Measurements from ENCODE around the gene CRCP. TPM values are rescaled to one million over a fixed set of nuclear protein-coding genes. Genes with fewer than 3 reads are reported as not detected.
A peak's percentile ranks its signal among the peaks of the same experiment; 100 is the strongest.
"Not testable (repeated sequence)": the region's sequence is repeated elsewhere in the genome, so short reads cannot be mapped to it uniquely, and the experiment has no call there.

The CRCP gene
- total RNA-seq, 1 experiment from 2014 or later = 36.4 TPM

DNA sequence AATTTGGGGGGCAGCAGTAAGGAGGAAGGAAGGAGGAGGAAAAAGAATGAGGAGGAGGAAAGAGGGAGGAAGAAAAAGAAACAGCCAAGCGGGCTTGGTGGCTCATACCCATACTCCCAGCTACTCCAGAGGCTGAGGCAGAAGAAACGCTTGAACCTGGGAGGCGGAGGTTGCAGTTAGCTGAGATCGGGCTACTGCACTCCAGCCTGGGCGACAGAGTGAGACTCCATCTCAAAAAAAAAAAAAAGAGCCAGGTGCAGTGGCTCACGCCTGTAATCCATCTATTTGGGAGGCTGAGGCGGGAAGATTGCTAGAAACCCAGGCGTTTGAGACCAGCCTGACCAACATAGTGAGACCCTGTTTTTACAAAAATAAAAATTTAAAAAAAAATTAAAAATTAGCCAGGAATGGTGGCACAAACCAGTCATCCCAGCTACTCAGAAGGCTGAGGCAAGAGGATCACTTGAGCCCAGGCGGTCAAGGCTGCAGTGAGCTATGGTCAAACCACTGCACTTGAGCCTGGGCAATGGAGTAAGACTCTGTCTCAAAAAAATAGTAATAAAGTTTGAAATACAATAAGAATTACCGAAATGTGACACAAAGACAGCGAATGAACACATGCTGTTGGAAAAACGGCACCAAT, 14.1 kb upstream of the CRCP start:
- TF ChIP-seq EZH2 (IDR thresholded peaks at IDR 0.05; ENCODE audit: low read length, unreplicated experiment) = no peak
- no peak for TF ChIP-seq EZH2phosphoT487 (IDR thresholded peaks at IDR 0.05; ENCODE audit: borderline replicate concordance, low read length)
- H3K4me2 ChIP-seq (ENCODE audit: low read length) = peak overlapping the region; percentile 73
- H3K36me3 ChIP-seq (ENCODE audit: low read depth, low read length) = no peaks in the 10 kb centered on the region
- H3K9me3 ChIP-seq (ENCODE audit: low read length) = no peaks in the 10 kb centered on the region
- H3K9me2 ChIP-seq (replicated peaks; ENCODE audit: low read length) = no peaks in the 10 kb centered on the region
- intact Hi-C loops (cut with micrococcal nuclease) = no loop called here
- H3K4me3 ChIP-seq (ENCODE audit: low read length) = peak overlapping the region; percentile 66
- H3F3A ChIP-seq (ENCODE audit: low read length, unreplicated experiment) = no peaks in the 10 kb centered on the region
- BruUV-seq (replicated peaks) = TSS peak; percentile 27
- peak overlapping the region; percentile 64 for H3K9ac ChIP-seq (ENCODE audit: low read length)
- H3K27ac ChIP-seq (ENCODE audit: low read length) = peak overlapping the region; percentile 78
- H3K4me1 ChIP-seq (ENCODE audit: insufficient read depth, low read length) = no peaks in the 10 kb centered on the region; the same call in 1 of the 2 replicates
- no peaks in the 10 kb centered on the region for H4K20me1 ChIP-seq (ENCODE audit: low read length)
- H2AFZ ChIP-seq (ENCODE audit: low read length) = peak overlapping the region; percentile 68
- CTCF ChIA-PET = interaction anchor here (0.7 kb wide), 1 partner anchor 378 kb away, joined by 4 read pairs; no protein-coding TSS in a partner anchor
- no peak for ATAC-seq
- no peak for DNase-seq
- POLR2A ChIA-PET (ENCODE audit: unreplicated experiment) = interaction anchor here (0.6 to 0.8 kb wide), 2 partner anchors 14 to 1023 kb away, joined by 3 to 13 read pairs; partner anchors contain the start of gene CRCP
- H3K27me3 ChIP-seq (ENCODE audit: low read length) = no peaks in the 10 kb centered on the region
- no peaks in the 10 kb centered on the region for H3K79me2 ChIP-seq (ENCODE audit: low read length)

DNA sequence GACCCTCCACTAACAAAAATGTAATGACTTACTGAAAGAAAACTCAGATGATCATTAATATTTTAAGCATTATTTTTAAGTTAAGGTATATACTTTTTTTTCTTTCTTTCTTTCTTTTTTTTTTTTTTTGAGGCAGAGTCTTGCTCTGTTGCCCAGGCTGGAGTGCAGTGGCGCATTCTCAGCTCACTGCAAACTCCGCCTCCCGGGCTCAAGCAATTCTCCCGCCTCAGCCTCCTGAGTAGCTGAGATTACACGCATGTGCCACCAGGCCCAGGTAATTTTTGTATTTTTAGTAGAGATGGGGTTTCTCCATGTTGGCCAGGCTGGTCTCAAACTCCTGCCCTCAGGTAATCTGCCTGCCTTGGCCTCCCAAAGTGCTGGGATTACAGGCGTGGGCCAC, 12.5 kb upstream of the CRCP start:
- H3K4me2 ChIP-seq (ENCODE audit: low read length); H4K20me1 ChIP-seq (ENCODE audit: low read length); H3K9me2 ChIP-seq (replicated peaks; ENCODE audit: low read length); H3K9me3 ChIP-seq (ENCODE audit: low read length); H3K79me2 ChIP-seq (ENCODE audit: low read length); H3F3A ChIP-seq (ENCODE audit: low read length, unreplicated experiment); POLR2A ChIA-PET (ENCODE audit: unreplicated experiment); H3K4me1 ChIP-seq (ENCODE audit: insufficient read depth, low read length); H3K4me3 ChIP-seq (ENCODE audit: low read length); H3K9ac ChIP-seq (ENCODE audit: low read length); DNase-seq; H3K27ac ChIP-seq (ENCODE audit: low read length); H3K36me3 ChIP-seq (ENCODE audit: low read depth, low read length); ATAC-seq; intact Hi-C loops (cut with micrococcal nuclease); BruUV-seq (replicated peaks); H3K27me3 ChIP-seq (ENCODE audit: low read length); H2AFZ ChIP-seq (ENCODE audit: low read length); CTCF ChIA-PET: not testable (repeated sequence)

DNA sequence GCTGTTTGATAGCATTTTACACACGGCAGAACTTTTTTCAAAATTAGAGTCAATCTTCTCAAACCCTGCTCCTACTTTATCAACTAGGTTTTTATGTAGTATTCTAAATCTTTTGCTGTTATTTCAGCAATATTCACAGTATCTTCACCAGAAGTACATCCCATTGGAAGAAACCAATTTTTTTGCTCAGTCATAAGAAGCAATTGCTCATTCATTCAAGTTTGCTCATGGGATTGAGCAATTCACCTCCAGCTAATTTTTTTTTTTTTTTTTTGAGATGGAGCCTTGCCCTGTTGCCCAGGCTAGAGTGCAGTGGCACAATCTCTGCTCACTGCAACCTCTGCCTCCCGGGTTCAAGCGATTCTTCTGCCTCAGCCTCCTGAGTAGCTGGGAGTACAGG, 10.7 kb upstream of the CRCP start:
- H3K9me2 ChIP-seq (replicated peaks; ENCODE audit: low read length); H3K27me3 ChIP-seq (ENCODE audit: low read length); intact Hi-C loops (cut with micrococcal nuclease); POLR2A ChIA-PET (ENCODE audit: unreplicated experiment); H4K20me1 ChIP-seq (ENCODE audit: low read length); BruUV-seq (replicated peaks); H3K9me3 ChIP-seq (ENCODE audit: low read length); DNase-seq; H3K4me3 ChIP-seq (ENCODE audit: low read length); H3K27ac ChIP-seq (ENCODE audit: low read length); H3K4me2 ChIP-seq (ENCODE audit: low read length); H3K36me3 ChIP-seq (ENCODE audit: low read depth, low read length); H3F3A ChIP-seq (ENCODE audit: low read length, unreplicated experiment); ATAC-seq; H3K9ac ChIP-seq (ENCODE audit: low read length); H3K4me1 ChIP-seq (ENCODE audit: insufficient read depth, low read length); H3K79me2 ChIP-seq (ENCODE audit: low read length); H2AFZ ChIP-seq (ENCODE audit: low read length): not testable (repeated sequence)
- CTCF ChIA-PET = interaction anchor here (0.6 kb wide), 1 partner anchor 73 kb away, joined by 3 read pairs; no protein-coding TSS in a partner anchor

DNA sequence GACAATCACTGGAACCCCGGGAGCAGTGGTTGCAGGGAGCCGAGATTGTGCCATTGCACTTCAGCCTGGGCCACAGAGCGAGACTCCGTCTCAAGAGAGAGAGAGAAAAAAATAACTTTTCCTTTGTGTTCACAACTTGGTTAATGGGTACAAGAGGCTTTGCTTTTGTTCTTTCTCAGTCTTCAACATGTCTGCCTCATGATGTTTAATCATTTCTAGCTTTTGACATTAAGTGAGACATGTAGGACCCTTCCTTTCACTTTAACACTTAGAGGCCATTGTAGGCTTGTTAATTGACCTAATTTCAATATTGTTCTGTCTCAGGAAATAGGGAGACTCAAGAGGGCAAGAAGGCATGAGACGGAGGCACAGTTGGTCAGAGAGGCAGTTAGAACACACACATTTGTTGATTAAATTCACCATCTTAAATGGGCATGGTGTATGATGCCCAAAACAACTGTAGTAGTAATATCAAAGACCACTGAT, 9.3 kb upstream of the CRCP start:
- DNase-seq (no peak), ATAC-seq (no peak)
- H3F3A ChIP-seq (ENCODE audit: low read length, unreplicated experiment) = no peaks in the 10 kb centered on the region
- no peaks in the 10 kb centered on the region for H4K20me1 ChIP-seq (ENCODE audit: low read length)
- H3K36me3 ChIP-seq (ENCODE audit: low read depth, low read length) = 0 out of 2 replicates have a peak, but pooled peaks cover 2% of the 10 kb centered on the region
- H3K79me2 ChIP-seq (ENCODE audit: low read length) = no peaks in the 10 kb centered on the region
- ChIA-PET POLR2A (ENCODE audit: unreplicated experiment) (no interaction called here), CTCF (no interaction called here)
- peaks cover 6% of the 10 kb centered on the region; the same call in 1 of the 2 replicates for H3K4me1 ChIP-seq (ENCODE audit: insufficient read depth, low read length)
- no peaks in the 10 kb centered on the region for H3K9me2 ChIP-seq (replicated peaks; ENCODE audit: low read length)
- BruUV-seq (replicated peaks) = no TSS peak
- intact Hi-C loops (cut with micrococcal nuclease) = no loop called here
- H3K27ac ChIP-seq (ENCODE audit: low read length) = no peak overlapping the region
- H3K4me3 ChIP-seq (ENCODE audit: low read length) = no peak overlapping the region
- H3K4me2 ChIP-seq (ENCODE audit: low read length) = no peak overlapping the region
- no peaks in the 10 kb centered on the region for H3K9me3 ChIP-seq (ENCODE audit: low read length)
- H3K9ac ChIP-seq (ENCODE audit: low read length) = no peak overlapping the region
- no peaks in the 10 kb centered on the region for H3K27me3 ChIP-seq (ENCODE audit: low read length)
- H2AFZ ChIP-seq (ENCODE audit: low read length) = no peak overlapping the region
- TF ChIP-seq EZH2phosphoT487 (IDR thresholded peaks at IDR 0.05; ENCODE audit: borderline replicate concordance, low read length) (no peak), EZH2 (IDR thresholded peaks at IDR 0.05; ENCODE audit: low read length, unreplicated experiment) (no peak)
- TF ChIP-seq, protein P1, sequence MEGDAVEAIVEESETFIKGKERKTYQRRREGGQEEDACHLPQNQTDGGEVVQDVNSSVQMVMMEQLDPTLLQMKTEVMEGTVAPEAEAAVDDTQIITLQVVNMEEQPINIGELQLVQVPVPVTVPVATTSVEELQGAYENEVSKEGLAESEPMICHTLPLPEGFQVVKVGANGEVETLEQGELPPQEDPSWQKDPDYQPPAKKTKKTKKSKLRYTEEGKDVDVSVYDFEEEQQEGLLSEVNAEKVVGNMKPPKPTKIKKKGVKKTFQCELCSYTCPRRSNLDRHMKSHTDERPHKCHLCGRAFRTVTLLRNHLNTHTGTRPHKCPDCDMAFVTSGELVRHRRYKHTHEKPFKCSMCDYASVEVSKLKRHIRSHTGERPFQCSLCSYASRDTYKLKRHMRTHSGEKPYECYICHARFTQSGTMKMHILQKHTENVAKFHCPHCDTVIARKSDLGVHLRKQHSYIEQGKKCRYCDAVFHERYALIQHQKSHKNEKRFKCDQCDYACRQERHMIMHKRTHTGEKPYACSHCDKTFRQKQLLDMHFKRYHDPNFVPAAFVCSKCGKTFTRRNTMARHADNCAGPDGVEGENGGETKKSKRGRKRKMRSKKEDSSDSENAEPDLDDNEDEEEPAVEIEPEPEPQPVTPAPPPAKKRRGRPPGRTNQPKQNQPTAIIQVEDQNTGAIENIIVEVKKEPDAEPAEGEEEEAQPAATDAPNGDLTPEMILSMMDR (conservative IDR thresholded peaks at IDR 0.05; ENCODE audit: low read depth, low read length) = no peak

DNA sequence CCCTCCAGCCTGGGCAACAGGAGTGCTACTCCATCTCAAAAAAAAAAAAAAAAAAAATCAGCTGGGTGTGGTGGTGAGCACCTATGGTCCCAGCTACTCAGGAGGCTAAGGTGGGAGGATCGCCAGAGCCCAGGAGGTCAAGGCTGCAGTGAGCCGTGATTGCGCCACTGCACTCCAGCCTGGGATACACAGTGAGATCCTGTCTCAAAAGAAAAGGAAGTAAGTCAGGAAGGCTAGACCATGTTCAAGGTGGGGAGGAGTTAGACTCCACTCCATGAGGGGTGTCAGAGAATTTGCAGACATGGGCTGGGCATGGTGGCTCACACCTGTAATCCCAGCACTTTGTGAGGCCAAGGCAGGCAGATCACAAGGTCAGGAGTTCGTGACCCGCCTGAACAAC, 6.2 kb upstream of the CRCP start:
- H3K4me3 ChIP-seq (ENCODE audit: low read length); H3K9ac ChIP-seq (ENCODE audit: low read length); H3K9me3 ChIP-seq (ENCODE audit: low read length); H4K20me1 ChIP-seq (ENCODE audit: low read length); H3F3A ChIP-seq (ENCODE audit: low read length, unreplicated experiment); H3K9me2 ChIP-seq (replicated peaks; ENCODE audit: low read length); BruUV-seq (replicated peaks); H3K4me2 ChIP-seq (ENCODE audit: low read length); H2AFZ ChIP-seq (ENCODE audit: low read length); DNase-seq; H3K27me3 ChIP-seq (ENCODE audit: low read length); H3K36me3 ChIP-seq (ENCODE audit: low read depth, low read length); H3K27ac ChIP-seq (ENCODE audit: low read length); ATAC-seq; POLR2A ChIA-PET (ENCODE audit: unreplicated experiment); CTCF ChIA-PET; H3K79me2 ChIP-seq (ENCODE audit: low read length); intact Hi-C loops (cut with micrococcal nuclease): not testable (repeated sequence)
- peaks cover 20% of the 10 kb centered on the region for H3K4me1 ChIP-seq (ENCODE audit: insufficient read depth, low read length)
